ENCODE measurements around the gene TSC22D1.
"Not testable (repeated sequence)": the region's sequence is repeated elsewhere in the genome, so short reads cannot be mapped to it uniquely, and the experiment has no call there.

Gene TSC22D1

DNA sequence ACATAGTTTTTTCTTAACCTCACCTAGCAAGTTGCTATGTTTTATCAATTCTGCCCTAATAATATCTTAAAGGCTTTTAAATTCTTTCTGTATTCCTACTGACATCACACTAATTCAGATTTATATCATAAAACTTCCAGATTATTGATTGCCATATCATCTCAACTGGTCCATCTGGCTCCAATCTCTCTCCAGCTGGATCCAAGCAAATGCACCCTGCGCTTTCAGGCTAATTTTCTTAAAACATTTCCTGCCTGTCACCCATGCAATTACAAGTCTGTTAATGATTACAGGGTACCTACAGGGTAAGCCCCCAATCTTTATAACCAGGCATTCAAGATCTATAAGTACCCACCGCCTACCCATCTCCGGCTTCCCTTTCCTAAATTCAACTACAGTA is 107.3 kb downstream of the TSC22D1 start:
- peaks cover 7% of the 10 kb centered on the region for H3K36me3 Mint-ChIP-seq (ENCODE audit: low read depth)
- H3K4me1 Mint-ChIP-seq, result peaks cover 17% of the 10 kb centered on the region
- H3K27me3 Mint-ChIP-seq (ENCODE audit: low read depth, poor library complexity), result peaks cover 7% of the 10 kb centered on the region
- H3K9me3 Mint-ChIP-seq, result no peaks in the 10 kb centered on the region
- no peak overlapping the region for H3K4me3 Mint-ChIP-seq
- no peak overlapping the region for H3K27ac Mint-ChIP-seq
- DNase-seq, result no peak
- TF ChIP-seq, protein P1, sequence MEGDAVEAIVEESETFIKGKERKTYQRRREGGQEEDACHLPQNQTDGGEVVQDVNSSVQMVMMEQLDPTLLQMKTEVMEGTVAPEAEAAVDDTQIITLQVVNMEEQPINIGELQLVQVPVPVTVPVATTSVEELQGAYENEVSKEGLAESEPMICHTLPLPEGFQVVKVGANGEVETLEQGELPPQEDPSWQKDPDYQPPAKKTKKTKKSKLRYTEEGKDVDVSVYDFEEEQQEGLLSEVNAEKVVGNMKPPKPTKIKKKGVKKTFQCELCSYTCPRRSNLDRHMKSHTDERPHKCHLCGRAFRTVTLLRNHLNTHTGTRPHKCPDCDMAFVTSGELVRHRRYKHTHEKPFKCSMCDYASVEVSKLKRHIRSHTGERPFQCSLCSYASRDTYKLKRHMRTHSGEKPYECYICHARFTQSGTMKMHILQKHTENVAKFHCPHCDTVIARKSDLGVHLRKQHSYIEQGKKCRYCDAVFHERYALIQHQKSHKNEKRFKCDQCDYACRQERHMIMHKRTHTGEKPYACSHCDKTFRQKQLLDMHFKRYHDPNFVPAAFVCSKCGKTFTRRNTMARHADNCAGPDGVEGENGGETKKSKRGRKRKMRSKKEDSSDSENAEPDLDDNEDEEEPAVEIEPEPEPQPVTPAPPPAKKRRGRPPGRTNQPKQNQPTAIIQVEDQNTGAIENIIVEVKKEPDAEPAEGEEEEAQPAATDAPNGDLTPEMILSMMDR (IDR thresholded peaks at IDR 0.05), result no peak

DNA sequence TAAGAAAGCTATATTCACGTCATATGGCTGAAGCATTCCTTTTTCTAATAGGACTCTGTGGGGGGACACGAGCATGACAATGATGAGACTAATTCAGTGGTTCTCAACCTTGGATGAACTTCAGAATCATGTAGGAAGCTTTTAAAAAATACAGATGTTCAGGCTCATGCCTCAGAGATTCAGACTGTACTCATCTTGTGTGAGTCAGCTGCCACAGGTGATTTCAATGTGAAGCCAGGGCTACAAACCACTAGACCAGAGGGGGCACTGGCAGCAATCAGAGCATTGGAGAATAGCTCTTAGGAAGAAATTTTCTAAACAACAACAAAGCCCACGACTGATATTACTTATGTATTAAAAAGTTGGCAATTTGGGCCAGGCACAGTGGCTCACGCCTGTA is 110.8 kb downstream of the TSC22D1 start:
- Mint-ChIP-seq H3K9me3 (no peaks in the 10 kb centered on the region), H3K4me3 (no peak overlapping the region), H3K4me1 (peaks cover 11% of the 10 kb centered on the region), H3K27me3 (ENCODE audit: low read depth, poor library complexity) (peaks cover 7% of the 10 kb centered on the region), H3K36me3 (ENCODE audit: low read depth) (no peaks in the 10 kb centered on the region), H3K27ac (no peak overlapping the region)
- DNase-seq, result no peak
- TF ChIP-seq, protein P1 (IDR thresholded peaks at IDR 0.05), result no peak

DNA sequence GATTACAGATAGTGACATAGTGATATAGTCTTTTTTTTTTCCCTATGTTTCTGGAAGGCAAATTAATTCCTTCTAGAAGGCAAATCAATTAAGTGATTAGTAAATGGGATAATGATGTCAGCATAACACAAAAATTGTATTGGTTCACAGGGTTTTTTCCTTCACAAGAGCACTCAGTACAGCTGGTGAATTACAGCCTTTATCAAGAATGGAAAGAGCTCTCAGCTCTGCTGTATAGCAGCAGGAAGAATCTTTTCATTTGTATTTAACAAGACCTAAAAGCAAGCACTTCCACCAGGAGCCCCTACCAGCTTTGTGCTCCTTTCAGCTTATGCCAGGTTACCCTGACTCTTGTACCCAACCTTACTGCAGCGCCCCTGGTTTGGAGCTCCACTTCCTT is 111.7 kb downstream of the TSC22D1 start:
- H3K9me3 Mint-ChIP-seq, result no peaks in the 10 kb centered on the region
- peaks cover 4% of the 10 kb centered on the region for H3K36me3 Mint-ChIP-seq (ENCODE audit: low read depth)
- peaks cover 9% of the 10 kb centered on the region for H3K27me3 Mint-ChIP-seq (ENCODE audit: low read depth, poor library complexity)
- H3K4me1 Mint-ChIP-seq, result peaks cover 6% of the 10 kb centered on the region
- no peak for DNase-seq
- no peak overlapping the region for H3K27ac Mint-ChIP-seq
- TF ChIP-seq, protein P1 (IDR thresholded peaks at IDR 0.05), result no peak
- no peak overlapping the region for H3K4me3 Mint-ChIP-seq

DNA sequence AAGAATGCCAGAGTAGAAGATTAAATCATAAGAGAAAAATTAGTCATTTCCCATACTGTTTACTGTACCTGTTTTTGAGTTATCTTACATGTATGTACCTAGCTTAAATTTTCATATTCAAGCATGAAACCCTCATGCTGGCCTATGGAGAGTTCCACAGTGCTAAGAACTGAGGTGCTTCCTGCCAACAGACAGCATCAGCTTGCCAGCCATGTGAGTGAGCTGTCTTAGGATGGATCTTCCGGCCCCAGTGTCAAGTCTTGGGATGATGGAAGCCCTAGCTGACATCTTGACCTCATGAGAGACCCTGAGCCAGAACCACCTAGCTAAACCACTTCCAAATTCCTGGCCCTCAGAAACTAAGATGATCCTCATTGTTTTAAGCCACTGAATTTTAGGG is 112.4 kb downstream of the TSC22D1 start:
- no peak for DNase-seq
- TF ChIP-seq, protein P1 (IDR thresholded peaks at IDR 0.05), result no peak
- no peaks in the 10 kb centered on the region for H3K9me3 Mint-ChIP-seq
- no peak overlapping the region for H3K4me3 Mint-ChIP-seq
- H3K27me3 Mint-ChIP-seq (ENCODE audit: low read depth, poor library complexity), result peaks cover 9% of the 10 kb centered on the region
- peaks cover 6% of the 10 kb centered on the region for H3K4me1 Mint-ChIP-seq
- H3K27ac Mint-ChIP-seq, result no peak overlapping the region
- H3K36me3 Mint-ChIP-seq (ENCODE audit: low read depth), result peaks cover 10% of the 10 kb centered on the region

DNA sequence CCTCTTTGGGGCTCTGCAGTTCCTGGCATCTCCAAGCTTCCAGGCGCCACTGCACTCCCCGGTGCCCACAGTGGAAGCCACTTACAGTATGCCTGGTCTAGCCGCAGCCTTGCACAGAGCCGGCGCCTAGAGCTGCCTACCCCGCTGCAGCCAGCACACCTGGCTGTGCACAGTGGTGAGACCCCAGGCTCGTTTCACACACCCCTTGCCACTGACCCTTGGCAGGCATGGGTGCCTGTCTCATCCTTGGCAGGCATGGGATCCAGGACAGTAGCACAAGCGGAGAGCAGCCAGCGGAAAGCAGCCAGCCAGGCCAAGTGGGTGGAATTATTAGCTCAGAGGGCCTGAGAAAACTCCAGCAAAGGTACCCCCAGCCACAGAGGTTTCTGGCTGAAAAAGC is 116.5 kb downstream of the TSC22D1 start:
- H3K27ac Mint-ChIP-seq, result no peak overlapping the region
- no peak for DNase-seq
- no peak overlapping the region for H3K4me3 Mint-ChIP-seq
- peaks cover 6% of the 10 kb centered on the region for H3K27me3 Mint-ChIP-seq (ENCODE audit: low read depth, poor library complexity)
- peaks cover 36% of the 10 kb centered on the region for H3K36me3 Mint-ChIP-seq (ENCODE audit: low read depth)
- peaks cover 20% of the 10 kb centered on the region for H3K9me3 Mint-ChIP-seq
- TF ChIP-seq, protein P1 (IDR thresholded peaks at IDR 0.05), result no peak
- no peaks in the 10 kb centered on the region for H3K4me1 Mint-ChIP-seq

DNA sequence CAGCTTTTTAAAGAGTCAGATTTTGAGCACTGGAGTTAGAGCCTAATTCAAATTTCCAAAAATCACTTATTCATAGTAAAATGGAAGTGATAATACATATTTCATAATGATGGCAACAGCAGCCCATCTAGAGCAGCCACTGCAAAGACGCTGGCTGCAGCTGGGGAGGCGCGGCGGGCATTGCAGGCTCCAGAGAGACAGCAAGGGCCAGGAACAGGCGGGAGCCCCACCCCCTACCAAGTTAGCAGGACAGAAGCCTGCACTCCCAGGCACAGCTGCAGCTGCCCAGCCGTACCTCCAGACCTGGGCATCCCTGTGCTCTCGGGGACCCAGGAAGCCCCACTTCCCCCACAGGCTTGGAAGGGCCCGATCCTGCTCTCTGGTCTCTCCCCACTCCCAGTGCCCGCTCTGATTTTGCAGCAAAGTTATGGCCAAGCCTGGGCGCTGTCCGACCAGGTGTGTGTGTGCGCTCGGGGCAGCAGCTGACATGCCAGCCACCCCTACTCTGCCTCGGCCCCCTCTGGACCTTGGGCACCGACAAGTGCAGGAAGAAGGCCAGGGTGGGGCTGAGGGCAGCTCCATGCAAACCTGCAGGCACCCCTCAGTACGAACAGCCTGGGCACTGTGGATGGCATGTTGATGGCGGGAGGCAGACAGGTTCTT is 117.7 kb downstream of the TSC22D1 start:
- H3K4me1 Mint-ChIP-seq, result no peaks in the 10 kb centered on the region
- no peak overlapping the region for H3K4me3 Mint-ChIP-seq
- H3K9me3 Mint-ChIP-seq, result peaks cover 20% of the 10 kb centered on the region
- H3K27ac Mint-ChIP-seq, result no peak overlapping the region
- TF ChIP-seq, protein P1 (IDR thresholded peaks at IDR 0.05), result no peak
- H3K27me3 Mint-ChIP-seq (ENCODE audit: low read depth, poor library complexity), result peaks cover 6% of the 10 kb centered on the region
- no peak for DNase-seq
- H3K36me3 Mint-ChIP-seq (ENCODE audit: low read depth), result peaks cover 36% of the 10 kb centered on the region

DNA sequence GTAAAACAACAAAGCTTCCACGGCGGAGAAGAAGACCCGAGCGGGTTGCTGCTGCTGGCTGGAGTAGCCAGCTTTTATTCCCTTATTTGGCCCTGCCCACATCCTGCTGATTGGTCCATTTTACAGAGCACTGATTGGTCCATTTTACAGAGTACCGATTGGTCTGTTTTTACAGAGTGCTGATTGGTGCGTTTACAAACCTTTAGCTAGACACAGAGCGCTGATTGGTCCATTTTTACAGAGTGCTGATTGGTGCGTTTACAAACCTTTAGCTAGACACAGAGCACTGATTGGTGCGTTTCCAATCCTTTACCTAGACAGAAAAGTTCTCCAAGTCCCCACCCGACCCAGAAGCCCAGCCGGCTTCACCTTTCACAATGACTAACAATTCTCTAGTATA is 119.9 kb downstream of the TSC22D1 start:
- Mint-ChIP-seq H3K36me3 (ENCODE audit: low read depth) (peaks cover 36% of the 10 kb centered on the region), H3K9me3 (peaks cover 20% of the 10 kb centered on the region)
- H3K27ac Mint-ChIP-seq; H3K4me3 Mint-ChIP-seq; H3K27me3 Mint-ChIP-seq (ENCODE audit: low read depth, poor library complexity); H3K4me1 Mint-ChIP-seq; DNase-seq: not testable (repeated sequence)

All from nephron progenitor cell (in vitro differentiated cells).